NCI-H1092 (cell line): Measurements from ENCODE around the gene MAGEA4.
"Not testable (repeated sequence)": the region's sequence is repeated elsewhere in the genome, so short reads cannot be mapped to it uniquely, and the experiment has no call there.

Experiments used
- DNase-seq: peaks from one replicate; lab custom pipeline; 2025; lab: John Stamatoyannopoulos, UW

Gene MAGEA4, protein sequence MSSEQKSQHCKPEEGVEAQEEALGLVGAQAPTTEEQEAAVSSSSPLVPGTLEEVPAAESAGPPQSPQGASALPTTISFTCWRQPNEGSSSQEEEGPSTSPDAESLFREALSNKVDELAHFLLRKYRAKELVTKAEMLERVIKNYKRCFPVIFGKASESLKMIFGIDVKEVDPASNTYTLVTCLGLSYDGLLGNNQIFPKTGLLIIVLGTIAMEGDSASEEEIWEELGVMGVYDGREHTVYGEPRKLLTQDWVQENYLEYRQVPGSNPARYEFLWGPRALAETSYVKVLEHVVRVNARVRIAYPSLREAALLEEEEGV

DNA sequence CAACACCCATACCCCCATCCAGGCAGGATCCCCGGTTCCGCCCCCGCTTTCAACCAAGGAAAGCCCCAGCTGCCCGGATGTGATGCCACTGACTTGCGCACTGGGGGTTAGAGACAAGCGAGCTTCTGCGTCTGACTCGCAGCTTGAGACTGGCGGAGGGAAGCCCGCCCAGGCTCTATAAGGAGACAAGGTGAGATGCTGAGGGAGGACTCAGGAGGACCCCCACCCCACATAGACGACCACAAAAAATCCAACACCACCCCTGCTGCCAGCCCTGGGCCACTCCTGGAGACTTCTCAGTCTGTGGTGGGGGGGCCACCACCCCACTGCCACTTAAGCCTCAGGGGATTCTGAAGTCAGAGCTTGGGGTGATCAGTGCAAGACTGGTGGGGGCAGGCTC lies at the start of gene MAGEA4:
Gene MAGEA4 (plus strand): TSS at position 110 of the 400 bp plus-strand sequence. CDS start 10,776 bp downstream, outside the sequence.
- DNase-seq, result no peak

DNA sequence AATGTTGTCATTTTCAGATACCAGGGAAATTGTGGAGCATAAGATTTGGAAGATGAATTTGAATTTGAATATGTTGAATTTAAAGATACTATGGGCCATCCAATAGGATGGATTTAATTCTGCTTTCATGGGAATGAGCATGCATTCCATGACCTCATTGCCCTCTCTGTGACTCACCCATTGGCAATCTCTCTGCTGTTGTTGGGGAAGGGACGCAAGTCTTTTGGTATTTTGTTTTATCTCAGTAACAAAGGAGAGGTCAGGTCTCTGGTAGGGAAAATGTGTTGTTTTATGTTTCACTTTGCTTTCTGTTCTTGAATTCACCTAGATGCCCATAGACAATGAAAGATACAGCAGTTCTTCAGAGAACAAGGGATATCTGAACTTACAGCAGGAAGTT lies 42.1 kb upstream of the MAGEA4 start:
- DNase-seq, result no peak

DNA sequence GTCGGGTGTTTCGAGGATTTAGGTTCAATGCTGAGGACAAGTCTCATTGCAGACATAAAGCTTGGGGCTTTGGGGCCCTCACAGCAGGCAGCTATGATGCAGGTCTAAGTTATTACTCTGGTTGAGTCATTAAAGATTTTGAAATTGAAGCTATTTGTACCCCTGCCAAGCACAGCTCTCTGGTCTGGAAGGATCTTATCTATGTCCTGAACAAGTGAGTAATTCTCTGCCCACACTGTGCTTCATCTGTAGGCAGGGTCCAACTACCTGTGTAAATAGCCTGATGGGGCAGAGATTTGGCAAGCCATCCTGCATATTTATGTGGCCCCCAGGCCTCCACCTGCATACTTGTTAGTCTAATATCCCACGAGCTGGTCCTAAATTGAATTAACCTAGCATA lies 41.4 kb upstream of the MAGEA4 start:
- DNase-seq, result no peak

DNA sequence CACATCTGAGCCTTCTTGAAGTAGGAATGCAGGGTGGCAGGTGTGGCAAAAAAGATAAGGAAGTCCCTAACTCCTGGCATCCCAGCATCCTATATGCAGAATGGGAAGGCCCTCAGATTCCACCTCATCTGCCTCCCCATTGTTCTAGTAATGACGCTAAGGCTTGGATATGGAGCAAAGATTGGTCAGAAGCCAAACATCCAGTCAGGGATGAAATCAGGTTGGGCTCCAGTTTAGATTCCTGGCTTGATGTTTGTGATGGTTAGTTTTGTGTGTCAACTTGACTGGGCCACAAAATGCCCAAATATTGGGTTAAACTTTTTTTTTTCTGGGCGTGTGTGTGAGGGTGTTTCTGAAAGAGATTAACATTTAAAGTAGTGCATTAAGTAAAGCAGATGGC lies 39.6 kb upstream of the MAGEA4 start:
- no peak for DNase-seq

DNA sequence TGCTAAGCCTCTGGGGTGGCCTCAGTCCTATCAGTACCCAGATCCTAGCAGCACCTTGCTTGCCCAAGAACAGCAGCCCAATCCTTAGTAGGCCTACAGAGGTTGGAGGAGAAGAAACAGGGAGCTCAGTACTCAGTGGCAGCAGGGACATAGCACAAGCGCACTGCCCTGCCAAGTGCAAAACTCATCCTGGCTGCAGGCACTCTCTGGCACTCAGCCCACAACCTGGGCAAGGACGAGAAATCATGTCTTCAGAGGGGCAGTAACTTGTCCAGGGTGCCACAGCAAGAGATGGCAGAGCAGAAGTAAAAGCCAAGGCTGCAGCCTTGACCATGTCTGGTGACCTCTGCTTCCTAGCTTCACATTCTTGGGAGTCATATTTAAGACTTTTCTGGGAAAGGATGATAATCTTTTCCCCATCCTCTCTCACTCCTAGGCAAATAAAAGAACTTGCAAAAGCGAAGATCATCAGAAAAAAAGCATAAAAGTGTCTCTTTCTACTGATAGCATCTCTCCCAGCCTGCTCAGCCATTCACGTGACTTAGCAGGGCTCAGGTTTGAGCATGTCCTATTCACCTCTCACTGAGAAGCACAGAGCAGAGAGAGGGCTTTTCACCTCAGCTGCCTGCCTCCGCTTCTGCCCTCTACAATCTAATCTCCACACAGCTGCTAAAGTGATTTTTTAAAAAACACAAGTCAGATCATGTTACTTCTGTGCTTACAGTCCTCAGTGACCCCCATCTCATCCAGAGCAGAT lies 37.2 kb upstream of the MAGEA4 start:
- no peak for DNase-seq

DNA sequence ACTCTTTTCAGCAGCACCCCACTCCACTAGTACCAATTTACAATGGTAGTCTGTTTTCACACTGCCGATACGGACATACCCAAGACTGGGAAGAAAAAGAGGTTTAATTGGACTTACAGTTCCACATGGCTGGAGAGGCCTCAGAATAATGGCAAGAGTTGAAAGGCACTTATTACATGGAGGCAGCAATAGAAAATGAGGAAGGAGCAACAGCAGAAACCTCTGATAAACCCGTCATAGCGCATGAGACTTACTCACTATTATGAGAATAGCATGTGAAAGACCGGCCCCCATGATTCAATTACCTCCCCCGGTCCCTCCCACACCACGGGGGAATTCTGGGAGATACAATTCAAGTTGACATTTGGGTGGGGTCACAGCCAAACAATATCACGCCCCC lies 34.1 kb upstream of the MAGEA4 start:
- no peak for DNase-seq

DNA sequence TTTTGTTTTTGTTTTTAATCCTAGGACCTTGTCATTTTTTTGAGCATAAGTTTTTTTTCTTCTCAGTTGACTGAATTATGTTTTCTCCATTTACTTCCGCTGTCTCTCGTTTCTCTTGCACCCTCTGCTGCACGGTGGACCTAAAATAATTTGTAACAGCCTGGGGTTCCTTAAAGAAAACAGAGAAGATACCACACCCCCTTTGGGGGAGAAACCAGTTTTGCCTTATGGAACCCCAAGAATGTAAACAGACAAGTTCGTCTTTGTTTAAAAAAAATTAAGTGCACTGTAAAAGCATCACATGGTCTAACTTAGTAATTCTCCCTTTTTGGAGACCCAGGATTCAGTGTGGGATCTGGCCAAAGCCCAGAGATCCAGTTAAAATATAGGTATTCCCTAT lies 32.8 kb upstream of the MAGEA4 start:
- no peak for DNase-seq

DNA sequence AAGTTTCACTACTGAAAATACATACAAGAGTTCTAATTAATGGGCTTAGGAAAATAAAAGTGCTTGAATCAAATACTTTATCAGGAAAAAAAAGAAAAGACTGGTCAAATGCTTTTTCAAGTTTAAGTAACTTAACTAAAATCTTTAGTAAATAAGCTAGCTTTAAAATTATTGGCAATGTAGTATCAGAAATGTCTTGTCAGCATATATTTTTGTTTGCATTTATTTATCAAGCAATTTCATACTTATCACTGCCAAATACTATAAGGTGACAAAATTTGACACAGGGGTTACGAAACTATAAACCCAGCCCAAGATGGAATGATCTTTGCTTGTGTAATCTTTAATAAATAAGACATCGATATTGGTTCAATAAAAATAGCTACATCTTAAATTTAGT lies 31.8 kb upstream of the MAGEA4 start:
- no peak for DNase-seq

DNA sequence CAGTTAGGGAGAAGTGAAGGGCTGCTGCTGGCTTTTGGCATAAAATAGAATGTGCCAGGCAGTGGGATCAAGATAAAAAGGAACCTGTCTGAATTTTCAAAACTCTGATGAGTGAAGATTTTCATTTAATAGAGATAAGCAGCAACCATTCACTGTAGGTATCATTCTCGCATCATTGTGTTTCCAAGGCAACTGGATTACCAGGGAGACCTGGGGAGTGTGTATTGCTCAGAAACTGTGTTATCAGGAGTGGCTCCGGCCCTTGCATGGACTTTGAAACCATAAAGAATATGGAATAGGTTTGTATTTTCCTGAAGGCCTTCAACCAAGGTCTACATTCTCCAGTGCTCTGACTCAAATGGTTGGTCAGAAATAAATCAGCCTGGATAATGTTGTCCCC lies 23.3 kb upstream of the MAGEA4 start:
- DNase-seq, result no peak

DNA sequence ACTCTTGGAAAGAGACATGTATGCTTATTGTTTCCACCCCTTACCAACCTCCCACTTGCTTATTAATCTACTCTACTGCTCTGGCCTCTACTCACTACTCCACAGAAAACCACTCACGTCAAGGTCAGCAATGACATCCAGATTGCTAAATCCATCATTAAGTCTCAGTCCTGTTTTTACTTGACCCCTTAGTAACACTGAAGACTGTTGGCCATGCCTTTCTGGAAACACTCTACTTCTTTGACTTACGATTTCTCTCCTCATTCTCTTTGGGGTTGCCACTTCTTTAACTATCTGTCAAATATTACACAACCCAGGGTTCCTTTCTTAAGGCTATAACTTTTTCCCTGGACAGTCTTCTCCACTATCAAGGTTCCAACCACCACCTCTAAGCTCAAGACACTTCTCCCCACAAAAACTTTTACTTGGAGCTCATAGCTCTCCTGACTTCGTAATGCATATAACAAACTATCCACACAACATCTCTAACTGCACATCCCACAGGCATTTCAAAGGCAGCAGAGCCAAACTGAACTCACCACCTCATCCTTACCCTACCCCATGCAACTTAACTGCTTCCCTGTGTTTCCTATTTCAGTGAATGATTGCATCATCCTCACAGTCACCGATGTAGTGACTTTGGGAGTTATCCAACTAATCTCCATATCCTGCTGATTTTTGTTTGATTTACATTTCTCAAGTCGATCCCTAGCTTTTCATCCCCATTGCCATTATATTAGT lies 15.8 kb upstream of the MAGEA4 start:
- no peak for DNase-seq

DNA sequence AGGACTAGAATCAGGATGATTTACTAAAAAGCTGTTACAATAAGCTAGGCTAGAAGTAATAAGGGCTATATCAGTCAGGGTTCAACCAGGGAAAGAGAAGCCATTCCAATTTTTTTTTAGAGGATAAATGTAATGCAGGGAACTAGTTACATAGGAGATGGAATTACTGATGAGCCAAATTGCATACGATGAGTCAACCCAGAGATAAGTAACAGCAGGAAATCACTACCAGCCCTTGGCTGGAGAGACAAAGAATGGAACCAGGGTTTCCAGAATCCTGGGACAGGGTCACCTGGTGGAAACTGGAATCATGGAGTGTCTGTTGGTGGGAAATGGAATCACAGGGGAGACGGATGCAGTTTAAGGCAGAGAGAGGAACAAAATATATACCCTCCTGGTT lies 13.1 kb upstream of the MAGEA4 start:
- no peak for DNase-seq

DNA sequence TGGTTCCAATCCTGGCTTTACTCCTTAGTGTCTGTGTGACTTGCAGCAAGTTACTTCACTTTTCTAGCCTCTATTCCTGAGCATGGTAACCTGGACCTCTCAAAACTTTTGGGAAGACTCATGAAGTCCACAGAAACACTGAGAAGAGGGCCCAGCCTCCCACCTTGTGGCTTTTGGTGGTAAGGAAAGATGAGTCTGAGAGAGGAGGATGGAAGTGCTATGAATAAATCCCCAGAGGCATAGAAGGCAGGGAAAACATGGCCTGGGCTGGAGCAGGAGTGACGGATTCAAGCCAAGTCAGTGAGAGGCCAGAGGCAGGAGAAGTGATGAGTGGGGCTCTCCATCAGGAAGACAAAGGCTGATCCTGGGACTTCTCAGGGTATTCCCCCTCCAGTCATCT lies 10.9 kb upstream of the MAGEA4 start:
- DNase-seq, result no peak

DNA sequence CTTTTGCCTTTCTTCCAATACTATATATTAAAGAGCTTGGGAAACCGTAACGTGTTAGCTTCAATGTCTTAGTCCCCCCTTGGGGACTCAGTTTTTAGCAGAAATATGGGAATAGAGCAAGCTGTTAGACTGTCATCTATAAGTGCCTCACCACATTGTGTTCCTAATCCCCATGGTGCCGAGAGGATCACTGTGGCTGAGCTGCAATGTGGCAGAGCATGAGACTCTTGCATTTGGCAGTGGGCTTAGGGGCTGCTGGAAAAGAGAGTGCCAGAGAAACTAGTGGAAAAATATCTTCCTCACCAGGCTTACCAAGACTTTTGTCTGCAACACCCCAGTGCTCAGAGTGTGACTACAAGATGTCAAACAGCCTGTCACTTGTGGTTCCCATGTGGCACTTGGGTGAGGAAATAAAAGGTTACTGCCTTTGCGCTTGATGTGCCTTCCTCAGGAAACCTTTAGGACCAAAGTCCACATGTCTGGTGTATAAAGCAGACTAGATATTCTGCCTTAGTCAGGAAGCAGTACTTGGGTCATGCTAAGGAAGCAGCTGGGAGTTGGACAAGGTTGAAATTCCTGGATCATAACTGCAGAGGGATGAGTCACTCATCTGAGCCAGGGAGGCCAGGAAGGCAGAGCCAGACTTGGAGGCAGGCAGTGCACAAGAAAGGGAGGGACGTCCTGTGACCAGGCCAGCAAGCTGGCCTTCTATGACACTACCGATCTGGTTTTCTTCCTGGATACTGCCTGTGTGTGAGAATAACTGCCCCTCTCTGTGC lies 9.7 kb upstream of the MAGEA4 start:
- DNase-seq, result no peak

DNA sequence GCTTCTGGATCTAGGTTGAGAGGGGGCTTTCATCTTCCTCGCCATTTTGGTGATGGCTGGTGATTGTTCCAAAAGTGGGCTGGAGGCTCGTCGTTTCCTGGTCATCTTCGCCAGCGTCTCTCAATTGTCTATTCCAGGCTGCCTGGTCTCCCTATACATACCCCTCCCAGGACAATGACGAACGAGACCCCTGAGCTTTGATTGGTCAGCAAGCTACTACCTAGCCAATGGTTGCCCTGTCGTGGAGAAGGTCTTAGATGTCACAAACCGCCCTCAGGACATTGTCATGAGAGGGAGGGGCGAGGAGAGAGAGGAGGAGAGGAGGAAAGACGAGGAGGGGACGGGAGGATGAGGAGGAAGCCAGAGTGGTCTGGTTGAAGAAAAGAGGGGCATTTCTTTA lies 7.7 kb upstream of the MAGEA4 start:
- no peak for DNase-seq

DNA sequence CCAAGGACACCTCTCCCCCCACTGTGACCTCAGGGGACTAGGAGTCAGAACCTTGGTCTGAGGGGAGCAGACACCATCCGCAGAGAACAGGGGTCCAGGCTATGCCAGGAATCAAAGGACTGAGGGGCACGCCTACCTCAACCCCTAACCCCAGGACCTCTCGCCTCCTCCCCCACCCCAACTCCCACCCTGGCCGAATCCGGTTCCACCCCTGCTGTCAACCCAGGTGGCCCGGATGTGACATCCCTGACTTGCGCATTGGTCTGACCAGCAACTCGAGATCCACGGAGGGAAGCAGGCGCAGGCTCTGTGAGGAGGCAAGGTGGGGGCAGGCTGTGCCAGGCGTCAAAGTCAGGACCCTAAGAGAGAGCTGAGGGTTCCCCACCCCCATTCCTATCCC lies 468 bp upstream of the MAGEA4 start:
- DNase-seq, result no peak

DNA sequence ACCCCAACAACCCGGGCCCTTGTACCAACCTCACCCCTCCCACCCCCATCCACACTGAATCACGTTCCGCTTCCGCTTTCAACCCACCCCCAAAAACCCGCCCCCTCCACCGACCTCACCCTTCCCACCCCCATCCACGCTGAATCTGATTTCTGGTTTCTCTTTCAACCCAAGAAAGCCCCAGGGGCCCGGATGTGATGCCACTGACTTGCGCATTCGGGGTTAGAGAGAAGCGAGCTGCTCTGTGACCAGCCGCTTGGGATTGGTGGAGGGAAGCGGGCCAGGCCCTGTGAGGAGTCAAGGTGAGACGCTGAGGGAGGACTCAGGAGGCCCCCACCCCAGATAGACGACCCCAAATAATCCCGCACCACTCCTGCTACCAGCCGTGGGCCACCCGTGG lies 6.0 kb downstream of the MAGEA4 start:
- DNase-seq, result not testable (repeated sequence)

DNA sequence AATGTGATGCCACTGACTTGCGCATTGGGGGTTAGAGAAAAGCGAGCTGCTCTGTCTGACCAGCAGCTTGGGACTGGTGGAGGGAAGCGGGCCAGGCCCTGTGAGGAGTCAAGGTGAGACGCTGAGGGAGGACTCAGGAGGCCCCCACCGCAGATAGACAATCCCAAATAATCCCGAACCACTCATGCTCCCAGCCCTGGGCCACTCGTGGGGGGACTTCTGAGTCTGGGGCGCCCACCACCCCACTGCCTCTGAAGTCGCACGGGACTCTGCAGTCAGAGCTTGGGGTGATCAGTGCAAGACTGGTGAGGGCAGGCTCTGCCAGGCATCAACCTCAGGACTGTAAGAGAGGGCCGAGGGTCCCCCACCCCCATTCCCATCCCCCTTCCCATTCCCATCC lies 6.9 kb downstream of the MAGEA4 start:
- DNase-seq, result no peak

DNA sequence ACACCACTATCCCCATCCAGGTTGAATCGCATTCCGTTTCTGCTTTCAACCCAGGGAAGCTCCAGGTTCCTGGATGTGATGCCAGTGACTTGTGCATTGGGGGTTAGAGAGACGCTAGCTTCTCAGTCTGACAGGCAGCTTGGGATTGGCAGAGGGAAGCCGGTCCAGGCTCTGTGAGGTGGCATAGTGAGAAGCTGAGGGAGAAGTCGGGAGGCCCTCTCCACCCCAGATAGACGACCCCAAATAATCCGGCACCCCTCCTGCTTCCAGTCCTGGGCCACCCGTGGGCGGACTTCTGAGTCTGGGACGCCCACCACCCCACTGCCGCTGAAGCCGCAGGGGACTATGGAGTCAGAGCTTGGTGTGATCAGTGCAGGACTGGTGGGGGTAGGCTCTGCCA lies 7.4 kb downstream of the MAGEA4 start:
- no peak for DNase-seq

DNA sequence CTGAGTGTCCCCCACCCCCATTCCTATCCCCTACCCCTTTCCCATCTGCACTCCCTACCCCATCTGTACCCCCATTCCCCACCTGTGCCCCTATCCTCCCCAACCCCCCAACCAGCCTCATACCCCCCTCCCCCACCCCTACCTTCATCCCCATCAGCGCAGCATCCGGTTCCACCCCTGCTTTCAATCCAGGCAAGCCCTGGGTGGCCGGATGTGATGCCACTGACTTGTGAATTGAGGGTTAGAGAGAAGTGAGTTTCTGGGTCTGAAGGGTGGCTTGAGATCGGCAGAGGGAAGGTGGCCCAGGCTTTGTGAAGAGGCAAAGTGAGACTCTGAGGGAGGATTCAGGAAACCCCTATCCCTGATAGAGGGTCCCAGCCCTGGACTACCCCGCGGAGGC lies 7.8 kb downstream of the MAGEA4 start:
- no peak for DNase-seq

DNA sequence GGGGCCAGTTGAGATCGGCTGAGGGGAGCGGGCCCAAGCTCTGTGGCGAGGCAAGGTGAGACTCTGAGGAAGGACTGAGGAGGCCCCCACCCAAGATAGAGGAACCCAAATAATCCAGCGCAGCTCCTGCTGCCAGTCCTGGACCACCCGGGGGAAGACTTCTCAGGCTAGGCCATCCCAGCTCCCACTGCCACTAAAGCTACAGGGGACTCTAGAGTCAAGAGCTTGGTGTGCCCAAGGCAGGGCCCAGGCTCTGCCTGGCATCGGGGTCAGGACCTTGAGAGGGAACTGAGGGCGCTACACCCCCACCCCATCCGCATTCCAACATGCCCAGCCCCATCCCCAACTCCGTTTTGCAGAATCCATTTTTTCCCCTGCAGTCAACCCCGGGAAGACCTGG lies 8.6 kb downstream of the MAGEA4 start:
- no peak for DNase-seq

DNA sequence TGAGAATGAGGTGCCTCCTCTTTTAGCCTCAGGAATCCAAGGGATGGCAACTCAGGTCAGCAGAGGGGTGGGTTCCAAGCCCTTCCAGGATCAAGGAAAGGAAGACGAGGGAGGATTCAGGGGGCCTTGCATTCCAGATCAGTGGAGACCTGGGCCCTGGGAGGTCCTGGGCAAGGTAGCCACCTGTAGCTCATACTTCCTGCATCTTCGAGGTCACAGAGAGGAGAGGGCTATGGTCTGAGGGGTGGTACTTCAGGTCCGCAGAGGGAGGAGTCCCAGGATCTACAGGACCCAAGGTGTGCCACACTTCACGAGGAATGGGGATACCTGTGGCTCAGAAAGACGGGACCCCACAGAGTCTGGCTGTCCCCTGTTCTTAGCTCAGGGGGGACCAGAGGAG lies 9.2 kb downstream of the MAGEA4 start:
- DNase-seq, result no peak

DNA sequence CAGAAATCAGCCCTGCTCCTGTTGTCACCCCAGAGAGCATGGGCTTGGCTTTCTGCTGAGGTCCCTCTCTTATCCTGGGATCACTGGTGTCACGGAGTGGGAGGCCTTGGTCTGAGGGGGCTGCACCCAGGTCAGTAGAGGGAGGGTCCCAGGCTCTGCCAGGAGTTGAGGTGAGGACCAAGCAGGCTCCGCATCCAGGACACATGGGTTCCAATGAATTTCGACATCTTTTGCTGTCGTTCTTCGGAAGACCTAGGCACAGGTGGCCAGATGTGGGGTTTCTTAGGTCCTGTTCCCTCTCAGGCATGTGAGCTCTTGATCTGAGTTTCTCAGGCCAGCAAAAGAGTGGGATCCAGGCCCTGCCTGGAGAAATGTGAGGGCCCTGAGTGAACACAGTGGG lies 10.0 kb downstream of the MAGEA4 start:
- DNase-seq, result no peak
